ENCODE data around the gene MEGF11.

The MEGF11 gene

GRCh38 chr15:66110864-66111263 is 142.7 kb downstream of the MEGF11 start:
- no peak for DNase-seq

- DNase-seq = no peak
Measured at GRCh38 chr15:66109826-66110225, 143.7 kb downstream of the MEGF11 start.

GRCh38 chr15:66108483-66109265 is 144.9 kb downstream of the MEGF11 start:
- peak; percentile 17 to 66 (median 31) for DNase-seq

GRCh38 chr15:66107070-66107469 is 146.5 kb downstream of the MEGF11 start:
- no peak for DNase-seq

- DNase-seq = no peak
Measured at GRCh38 chr15:66105286-66106265, 148.0 kb downstream of the MEGF11 start.

GRCh38 chr15:66103293-66103590 is 150.3 kb downstream of the MEGF11 start:
- DNase-seq = no peak

GRCh38 chr15:66102563-66103292 is 150.8 kb downstream of the MEGF11 start:
- DNase-seq = no peak

- no peak for DNase-seq
Measured at GRCh38 chr15:66101715-66102395, 151.7 kb downstream of the MEGF11 start.

GRCh38 chr15:66100761-66101160 is 152.8 kb downstream of the MEGF11 start:
- DNase-seq = no peak

GRCh38 chr15:66099950-66100671 is 153.4 kb downstream of the MEGF11 start:
- no peak for DNase-seq

GRCh38 chr15:66098022-66098363 is 155.6 kb downstream of the MEGF11 start:
- DNase-seq = no peak

- DNase-seq = no peak
Measured at GRCh38 chr15:66097151-66098021, 156.2 kb downstream of the MEGF11 start.

GRCh38 chr15:66096688-66097058 is 156.9 kb downstream of the MEGF11 start:
- no peak for DNase-seq

GRCh38 chr15:66095871-66096687 is 157.5 kb downstream of the MEGF11 start:
- DNase-seq = no peak

- no peak for DNase-seq
Measured at GRCh38 chr15:66094331-66094730, 159.2 kb downstream of the MEGF11 start.

- DNase-seq = no peak
Measured at GRCh38 chr15:66092053-66093016, 161.2 kb downstream of the MEGF11 start.

- no peak for DNase-seq
Measured at GRCh38 chr15:66089509-66089908, 164.0 kb downstream of the MEGF11 start.

GRCh38 chr15:66089049-66089448 is 164.5 kb downstream of the MEGF11 start:
- DNase-seq = no peak

- peak; percentile 8 to 38 (median 26) for DNase-seq
Measured at GRCh38 chr15:66085128-66085527, 168.4 kb downstream of the MEGF11 start.

Measured in suppressor macrophage (primary cell).